Liver (tissue), 9 donors: ENCODE measurements around the gene LRRC28. TPM values are rescaled to one million over a fixed set of nuclear protein-coding genes. Genes with fewer than 3 reads are reported as not detected.

Source experiments
- DNase-seq: peaks from one replicate; pipeline ENCODE4 v3.0.0-alpha.2; 2017; ENCODE audit warnings: low spot score
- H3K27ac ChIP-seq, 2 donors: one replicate each; pipeline ENCODE4 v1.7.0; 2013; ENCODE audit warnings: inconsistent platforms in 2 of 2, low read length in 2 of 2, control low read depth in 1 of 2, low read depth in 1 of 2, mild to moderate bottlenecking in 1 of 2
- H3K27me3 ChIP-seq, 4 donors: one replicate each; pipeline versions ENCODE4 v1.6.1 to v1.7.0; 2013; ENCODE audit warnings: low read length in 3 of 4, inconsistent platforms in 1 of 4, mild to moderate bottlenecking in 1 of 4, moderate library complexity in 1 of 4; ENCODE audit not compliant: control insufficient read depth in 4 of 4, insufficient read depth in 4 of 4
- H3K36me3 ChIP-seq, 4 donors: one replicate each; pipeline versions ENCODE4 v1.6.1 to v1.7.0; 2013; ENCODE audit warnings: low read length in 3 of 4, mild to moderate bottlenecking in 3 of 4, low read depth in 1 of 4, moderate library complexity in 1 of 4; ENCODE audit not compliant: control insufficient read depth in 4 of 4, insufficient read depth in 3 of 4
- H3K4me1 ChIP-seq, 4 donors: one replicate each; pipeline versions ENCODE4 v1.6.1 to v1.7.0; 2013; ENCODE audit warnings: low read length in 3 of 4, mild to moderate bottlenecking in 3 of 4, moderate library complexity in 1 of 4; ENCODE audit not compliant: control insufficient read depth in 4 of 4, insufficient read depth in 4 of 4
- H3K4me3 ChIP-seq, 3 donors: one replicate each; pipeline versions ENCODE4 v1.6.1 to v1.7.0; 2013; ENCODE audit warnings: low read length in 3 of 3, control low read depth in 1 of 3, low read depth in 1 of 3, mild to moderate bottlenecking in 1 of 3
- H3K9ac ChIP-seq, 2 donors: one replicate each; pipeline ENCODE4 v1.7.0; 2013; ENCODE audit warnings: low read length in 2 of 2, mild to moderate bottlenecking in 2 of 2, moderate library complexity in 2 of 2, control low read depth in 1 of 2, low read depth in 1 of 2
- H3K9me3 ChIP-seq, 4 donors: one replicate each; pipeline versions ENCODE4 v1.6.1 to v1.7.0; 2013; ENCODE audit warnings: low read length in 3 of 4; ENCODE audit not compliant: control insufficient read depth in 4 of 4
- EGR1 ChIP-seq, 2 donors: IDR thresholded peaks; 2 replicates each; pipeline ENCODE4 v1.6.1; 2016 to 2018; ENCODE audit warnings: antibody characterized with exemption in 2 of 2, low read depth in 2 of 2
- FOXA1 ChIP-seq: IDR thresholded peaks from 2 replicates; pipeline ENCODE4 v1.6.1; 2016; ENCODE audit warnings: antibody characterized with exemption
- GABPA ChIP-seq, 2 donors: IDR thresholded peaks in 1 of 2; conservative IDR thresholded peaks in 1 of 2; 2 replicates each; pipeline ENCODE4 v1.6.1; 2016; ENCODE audit warnings: antibody characterized with exemption in 2 of 2, mild to moderate bottlenecking in 1 of 2, moderate library complexity in 1 of 2
- HNF4A ChIP-seq, 2 donors: conservative IDR thresholded peaks; 2 replicates each; pipeline ENCODE4 v1.6.1; 2016; ENCODE audit warnings: antibody characterized with exemption in 2 of 2, mild to moderate bottlenecking in 2 of 2
- HNF4G ChIP-seq: IDR thresholded peaks from 2 replicates; pipeline ENCODE4 v1.6.1; 2016; ENCODE audit warnings: antibody characterized with exemption
- NR2F2 ChIP-seq: IDR thresholded peaks from 2 replicates; pipeline ENCODE4 v1.6.1; 2016; ENCODE audit warnings: antibody characterized with exemption
- SP1 ChIP-seq: IDR thresholded peaks from 2 replicates; pipeline ENCODE4 v1.6.1; 2018; ENCODE audit warnings: antibody characterized with exemption, mild to moderate bottlenecking
- TAF1 ChIP-seq: conservative IDR thresholded peaks from 2 replicates; pipeline ENCODE4 v1.6.1; 2016; ENCODE audit warnings: antibody characterized with exemption, mild to moderate bottlenecking
- YY1 ChIP-seq: IDR thresholded peaks from 2 replicates; pipeline ENCODE4 v1.6.1; 2016; ENCODE audit warnings: antibody characterized with exemption, mild to moderate bottlenecking
- WGBS: extraction: QIAGEN DNeasy Blood & Tissue Kit; methylation state at CpG from one replicate; pipeline ENCODE4 v1.1.7; 2013; 5-methylcytosine and 5-hydroxymethylcytosine counted together
- polyA plus RNA-seq, 2 donors: library from polyadenylated mRNA; stranded (reverse) in 1 of 2; unstranded in 1 of 2; fragments of 200-250 nt in 1 of 2; fragments of >200 nt in 1 of 2; fragmentation: Nextera tagmentation in 1 of 2; extraction: Ambion mirVana in 1 of 2; gene quantifications; one replicate each; pipeline versions ENCODE4 v1.2.1 to v1.2.3, GENCODE V29; 2013 to 2015
- total RNA-seq, 2 donors: library from RNA; depleted of rRNA; stranded (reverse); fragments of >200 nt; gene quantifications; one replicate each; pipeline ENCODE4 v1.2.3, GENCODE V29; 2014
- TF ChIP-seq, protein P1 (sequence below): IDR thresholded peaks from 2 replicates; pipeline ENCODE4 v1.6.1; 2016; ENCODE audit warnings: antibody characterized with exemption, mild to moderate bottlenecking
- TF ChIP-seq, protein P2 (sequence below): IDR thresholded peaks from 2 replicates; pipeline ENCODE4 v1.6.1; 2016; ENCODE audit warnings: antibody characterized with exemption
- TF ChIP-seq, protein P3 (sequence below): IDR thresholded peaks from 2 replicates; pipeline ENCODE4 v1.6.1; 2016; ENCODE audit warnings: antibody characterized with exemption
- TF ChIP-seq, protein P4 (sequence below): fragments of 150-350 bp; IDR thresholded peaks from 2 replicates; pipeline ENCODE4 v1.5.1; 2017; ENCODE audit warnings: improper control_type of control experiment, low read depth, low read length; ENCODE audit not compliant: missing input control
- donor health status: healthy.
- donor health status: healthy.
- donor health status: healthy.
- donor health status: healthy.
- donor health status: healthy.

LRRC28 gene
- total and polyA plus RNA-seq, 4 donors: 15.4 to 46.6 (median 41.0) TPM

DNA sequence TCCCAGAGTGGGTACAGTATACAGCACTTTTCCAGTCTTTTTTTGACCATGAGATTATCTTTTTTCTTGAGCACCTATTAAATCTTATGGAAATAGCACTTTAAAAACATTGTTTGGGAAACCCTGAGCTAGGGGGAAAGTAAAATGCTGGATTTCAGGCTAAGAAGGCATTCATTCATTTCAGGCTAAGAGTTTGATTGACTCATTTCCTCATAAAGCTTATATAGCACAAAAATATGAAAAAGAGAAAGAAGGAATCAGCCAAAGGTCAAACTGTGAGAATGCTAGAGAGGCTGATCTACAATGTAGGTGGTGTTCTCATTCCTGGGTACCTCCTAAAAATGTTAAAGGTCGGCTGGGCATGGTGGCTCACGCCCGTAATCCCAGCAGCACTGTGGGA lies 12.4 kb upstream of the LRRC28 start:
- H3K4me3 ChIP-seq: no peak overlapping the region
- DNase-seq: no peak
- TF ChIP-seq GABPA (IDR thresholded peaks at IDR 0.05 in 1 of 2, conservative IDR thresholded peaks at IDR 0.05 in 1 of 2) (no peak), HNF4G (no peak), HNF4A (conservative IDR thresholded peaks at IDR 0.05) (no peak), NR2F2 (no peak), SP1 (no peak), FOXA1 (no peak), TAF1 (no peak), EGR1 (IDR thresholded peaks at IDR 0.05; ENCODE audit: low read depth in 2 of 2) (no peak), YY1 (no peak)
- TF ChIP-seq, protein P1, sequence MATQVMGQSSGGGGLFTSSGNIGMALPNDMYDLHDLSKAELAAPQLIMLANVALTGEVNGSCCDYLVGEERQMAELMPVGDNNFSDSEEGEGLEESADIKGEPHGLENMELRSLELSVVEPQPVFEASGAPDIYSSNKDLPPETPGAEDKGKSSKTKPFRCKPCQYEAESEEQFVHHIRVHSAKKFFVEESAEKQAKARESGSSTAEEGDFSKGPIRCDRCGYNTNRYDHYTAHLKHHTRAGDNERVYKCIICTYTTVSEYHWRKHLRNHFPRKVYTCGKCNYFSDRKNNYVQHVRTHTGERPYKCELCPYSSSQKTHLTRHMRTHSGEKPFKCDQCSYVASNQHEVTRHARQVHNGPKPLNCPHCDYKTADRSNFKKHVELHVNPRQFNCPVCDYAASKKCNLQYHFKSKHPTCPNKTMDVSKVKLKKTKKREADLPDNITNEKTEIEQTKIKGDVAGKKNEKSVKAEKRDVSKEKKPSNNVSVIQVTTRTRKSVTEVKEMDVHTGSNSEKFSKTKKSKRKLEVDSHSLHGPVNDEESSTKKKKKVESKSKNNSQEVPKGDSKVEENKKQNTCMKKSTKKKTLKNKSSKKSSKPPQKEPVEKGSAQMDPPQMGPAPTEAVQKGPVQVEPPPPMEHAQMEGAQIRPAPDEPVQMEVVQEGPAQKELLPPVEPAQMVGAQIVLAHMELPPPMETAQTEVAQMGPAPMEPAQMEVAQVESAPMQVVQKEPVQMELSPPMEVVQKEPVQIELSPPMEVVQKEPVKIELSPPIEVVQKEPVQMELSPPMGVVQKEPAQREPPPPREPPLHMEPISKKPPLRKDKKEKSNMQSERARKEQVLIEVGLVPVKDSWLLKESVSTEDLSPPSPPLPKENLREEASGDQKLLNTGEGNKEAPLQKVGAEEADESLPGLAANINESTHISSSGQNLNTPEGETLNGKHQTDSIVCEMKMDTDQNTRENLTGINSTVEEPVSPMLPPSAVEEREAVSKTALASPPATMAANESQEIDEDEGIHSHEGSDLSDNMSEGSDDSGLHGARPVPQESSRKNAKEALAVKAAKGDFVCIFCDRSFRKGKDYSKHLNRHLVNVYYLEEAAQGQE: no peak
- TF ChIP-seq, protein P2, sequence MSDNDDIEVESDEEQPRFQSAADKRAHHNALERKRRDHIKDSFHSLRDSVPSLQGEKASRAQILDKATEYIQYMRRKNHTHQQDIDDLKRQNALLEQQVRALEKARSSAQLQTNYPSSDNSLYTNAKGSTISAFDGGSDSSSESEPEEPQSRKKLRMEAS: no peak
- TF ChIP-seq, protein P3, sequence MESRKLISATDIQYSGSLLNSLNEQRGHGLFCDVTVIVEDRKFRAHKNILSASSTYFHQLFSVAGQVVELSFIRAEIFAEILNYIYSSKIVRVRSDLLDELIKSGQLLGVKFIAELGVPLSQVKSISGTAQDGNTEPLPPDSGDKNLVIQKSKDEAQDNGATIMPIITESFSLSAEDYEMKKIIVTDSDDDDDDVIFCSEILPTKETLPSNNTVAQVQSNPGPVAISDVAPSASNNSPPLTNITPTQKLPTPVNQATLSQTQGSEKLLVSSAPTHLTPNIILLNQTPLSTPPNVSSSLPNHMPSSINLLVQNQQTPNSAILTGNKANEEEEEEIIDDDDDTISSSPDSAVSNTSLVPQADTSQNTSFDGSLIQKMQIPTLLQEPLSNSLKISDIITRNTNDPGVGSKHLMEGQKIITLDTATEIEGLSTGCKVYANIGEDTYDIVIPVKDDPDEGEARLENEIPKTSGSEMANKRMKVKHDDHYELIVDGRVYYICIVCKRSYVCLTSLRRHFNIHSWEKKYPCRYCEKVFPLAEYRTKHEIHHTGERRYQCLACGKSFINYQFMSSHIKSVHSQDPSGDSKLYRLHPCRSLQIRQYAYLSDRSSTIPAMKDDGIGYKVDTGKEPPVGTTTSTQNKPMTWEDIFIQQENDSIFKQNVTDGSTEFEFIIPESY: no peak
- TF ChIP-seq, protein P4, sequence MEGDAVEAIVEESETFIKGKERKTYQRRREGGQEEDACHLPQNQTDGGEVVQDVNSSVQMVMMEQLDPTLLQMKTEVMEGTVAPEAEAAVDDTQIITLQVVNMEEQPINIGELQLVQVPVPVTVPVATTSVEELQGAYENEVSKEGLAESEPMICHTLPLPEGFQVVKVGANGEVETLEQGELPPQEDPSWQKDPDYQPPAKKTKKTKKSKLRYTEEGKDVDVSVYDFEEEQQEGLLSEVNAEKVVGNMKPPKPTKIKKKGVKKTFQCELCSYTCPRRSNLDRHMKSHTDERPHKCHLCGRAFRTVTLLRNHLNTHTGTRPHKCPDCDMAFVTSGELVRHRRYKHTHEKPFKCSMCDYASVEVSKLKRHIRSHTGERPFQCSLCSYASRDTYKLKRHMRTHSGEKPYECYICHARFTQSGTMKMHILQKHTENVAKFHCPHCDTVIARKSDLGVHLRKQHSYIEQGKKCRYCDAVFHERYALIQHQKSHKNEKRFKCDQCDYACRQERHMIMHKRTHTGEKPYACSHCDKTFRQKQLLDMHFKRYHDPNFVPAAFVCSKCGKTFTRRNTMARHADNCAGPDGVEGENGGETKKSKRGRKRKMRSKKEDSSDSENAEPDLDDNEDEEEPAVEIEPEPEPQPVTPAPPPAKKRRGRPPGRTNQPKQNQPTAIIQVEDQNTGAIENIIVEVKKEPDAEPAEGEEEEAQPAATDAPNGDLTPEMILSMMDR: no peak
- no peak overlapping the region for H3K27ac ChIP-seq
- no peak overlapping the region for H3K9ac ChIP-seq
- H3K4me1 ChIP-seq: peaks cover 0 to 3% (median 0%) of the 10 kb centered on the region in 4 donors
- 98% methylated on average over 3 of the region's 3 CpGs for WGBS
- no peaks in the 10 kb centered on the region for H3K27me3 ChIP-seq
- H3K9me3 ChIP-seq: no peaks in the 10 kb centered on the region
- H3K36me3 ChIP-seq: peaks cover 0 to 7% (median 2%) of the 10 kb centered on the region in 4 donors

DNA sequence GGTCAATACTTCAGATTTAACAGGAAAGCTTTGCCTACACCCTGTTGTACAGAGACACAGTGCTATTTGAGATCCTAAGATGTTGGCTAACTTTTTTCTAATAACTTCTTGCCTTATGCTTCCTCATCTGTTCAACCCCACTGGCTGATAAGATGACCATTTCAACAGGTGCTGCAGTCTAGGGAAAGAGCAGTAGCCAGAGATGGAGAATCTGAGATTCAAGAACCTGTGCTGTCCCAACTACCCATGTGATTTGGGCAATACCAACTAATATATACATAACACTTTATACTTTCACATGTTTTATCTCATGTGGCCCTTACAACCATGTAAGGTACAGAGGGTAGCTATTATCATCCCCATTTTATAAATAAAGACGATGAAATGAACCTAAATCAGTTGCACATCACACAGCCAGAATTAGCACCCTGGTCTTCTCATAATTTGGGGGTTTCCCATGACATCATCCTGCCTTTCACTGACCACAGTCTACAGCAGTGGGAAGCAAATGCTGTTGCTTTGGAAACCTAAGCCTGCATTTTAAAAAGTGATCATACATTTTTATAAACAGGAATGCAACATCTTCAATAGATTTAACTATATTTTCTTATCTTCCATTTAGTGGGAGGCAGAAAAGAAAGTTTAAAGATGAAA lies 11.6 kb upstream of the LRRC28 start:
- Histone ChIP-seq H3K9me3 (no peaks in the 10 kb centered on the region), H3K9ac (no peak overlapping the region), H3K4me3 (no peak overlapping the region), H3K4me1 (peaks cover 0 to 3% (median 0%) of the 10 kb centered on the region in 4 donors), H3K27me3 (no peaks in the 10 kb centered on the region), H3K27ac (no peak overlapping the region), H3K36me3 (peaks cover 0 to 5% (median 2%) of the 10 kb centered on the region in 4 donors)
- 88% methylated on average over 1 of the region's 1 CpG for WGBS
- TF ChIP-seq TAF1: no peak
- TF ChIP-seq, protein P4: no peak
- no peak for TF ChIP-seq HNF4A (conservative IDR thresholded peaks at IDR 0.05)
- no peak for TF ChIP-seq FOXA1
- no peak for DNase-seq
